Dendritic cell treated with granulocyte-macrophage colony-stimulating factor and Interleukin-4, amounts not matched to agents 40 ng/mL and 50 ng/mL, for 4 days (primary cell): ENCODE results near the gene PTPRN2.
"Not testable (repeated sequence)": the region's sequence is repeated elsewhere in the genome, so short reads cannot be mapped to it uniquely, and the experiment has no call there.

Experiments
- H3K27ac Mint-ChIP-seq: one replicate; pipeline ENCODE4 v1.8.0; 2022; ENCODE audit warnings: mild to moderate bottlenecking, mixed read lengths
- H3K27me3 Mint-ChIP-seq: one replicate; pipeline ENCODE4 v1.8.0; 2022; ENCODE audit warnings: mild to moderate bottlenecking, mixed read lengths
- H3K36me3 Mint-ChIP-seq: one replicate; pipeline ENCODE4 v1.8.0; 2022; ENCODE audit warnings: low read depth, mixed read lengths
- H3K4me1 Mint-ChIP-seq: one replicate; pipeline ENCODE4 v1.8.0; 2022; ENCODE audit warnings: low read depth, mixed read lengths
- H3K4me3 Mint-ChIP-seq: one replicate; pipeline ENCODE4 v1.8.0; 2022; ENCODE audit warnings: mild to moderate bottlenecking, moderate library complexity, mixed read lengths
- H3K9me3 Mint-ChIP-seq: one replicate; pipeline ENCODE4 v1.8.0; 2022; ENCODE audit warnings: mixed read lengths
- intact Hi-C: fragments of 100-400 bp; cut with micrococcal nuclease; formaldehyde crosslinking; loops from one replicate; pipeline ENCODE4 v1.15.0; 2022

The PTPRN2 gene

DNA sequence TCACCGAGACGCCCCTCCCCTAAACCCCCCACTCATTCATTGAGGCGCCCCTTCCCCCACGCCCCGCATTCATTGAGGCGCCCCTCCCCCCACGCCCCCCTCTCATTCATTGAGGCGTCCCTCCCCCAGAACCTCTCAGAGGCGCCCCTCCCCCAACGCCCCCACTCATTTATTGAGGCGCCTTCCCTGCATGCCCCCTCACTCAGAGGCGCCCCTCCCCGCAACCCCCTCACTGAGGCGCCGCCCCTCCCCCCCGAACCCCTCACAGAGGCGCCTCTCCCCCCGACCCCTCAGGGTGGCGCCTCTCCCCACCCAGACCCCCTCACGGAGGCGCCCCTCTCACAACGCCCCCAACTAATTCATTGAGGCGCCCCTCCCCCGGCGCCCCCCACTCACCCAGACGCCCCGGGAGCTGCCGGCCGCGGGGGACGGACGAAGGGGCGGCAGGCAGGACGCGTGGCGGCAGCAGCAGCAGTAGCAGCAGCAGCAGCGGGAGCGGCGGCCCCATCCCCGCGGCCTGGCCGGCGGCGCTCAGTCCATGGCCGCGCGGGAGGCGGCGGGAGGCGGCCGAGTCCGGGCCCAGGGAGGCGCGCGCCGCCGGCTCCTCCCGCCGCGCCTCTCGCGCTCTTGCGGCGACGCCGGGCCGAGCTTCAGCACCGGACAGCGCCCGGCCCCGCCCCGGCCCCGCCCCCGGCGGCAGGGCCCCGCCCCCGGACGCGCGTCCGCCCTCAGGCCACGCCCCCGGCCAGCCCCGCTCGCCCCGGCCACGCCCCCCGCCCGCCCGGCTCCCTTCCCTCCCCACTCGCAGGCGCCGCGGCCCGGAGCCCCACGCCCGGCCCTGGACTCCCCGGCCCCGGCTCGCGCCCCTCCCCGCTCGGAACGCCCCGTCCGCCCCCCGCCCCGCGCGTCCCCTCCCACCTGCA is at the start of gene PTPRN2:
PTPRN2 (minus strand) TSS at position 662 of the 923 bp plus-strand sequence.
- H3K27ac Mint-ChIP-seq = no peak within 1 kb of the TSS
- H3K27me3 Mint-ChIP-seq = peaks cover 60% of the 10 kb centered on the region
- intact Hi-C loops = no loop called here
- no peaks in the 10 kb centered on the region for H3K9me3 Mint-ChIP-seq
- H3K36me3 Mint-ChIP-seq = no peaks in the 10 kb centered on the region
- no peaks in the 10 kb centered on the region for H3K4me1 Mint-ChIP-seq
- H3K4me3 Mint-ChIP-seq = peak within 1 kb of the TSS; percentile 28

DNA sequence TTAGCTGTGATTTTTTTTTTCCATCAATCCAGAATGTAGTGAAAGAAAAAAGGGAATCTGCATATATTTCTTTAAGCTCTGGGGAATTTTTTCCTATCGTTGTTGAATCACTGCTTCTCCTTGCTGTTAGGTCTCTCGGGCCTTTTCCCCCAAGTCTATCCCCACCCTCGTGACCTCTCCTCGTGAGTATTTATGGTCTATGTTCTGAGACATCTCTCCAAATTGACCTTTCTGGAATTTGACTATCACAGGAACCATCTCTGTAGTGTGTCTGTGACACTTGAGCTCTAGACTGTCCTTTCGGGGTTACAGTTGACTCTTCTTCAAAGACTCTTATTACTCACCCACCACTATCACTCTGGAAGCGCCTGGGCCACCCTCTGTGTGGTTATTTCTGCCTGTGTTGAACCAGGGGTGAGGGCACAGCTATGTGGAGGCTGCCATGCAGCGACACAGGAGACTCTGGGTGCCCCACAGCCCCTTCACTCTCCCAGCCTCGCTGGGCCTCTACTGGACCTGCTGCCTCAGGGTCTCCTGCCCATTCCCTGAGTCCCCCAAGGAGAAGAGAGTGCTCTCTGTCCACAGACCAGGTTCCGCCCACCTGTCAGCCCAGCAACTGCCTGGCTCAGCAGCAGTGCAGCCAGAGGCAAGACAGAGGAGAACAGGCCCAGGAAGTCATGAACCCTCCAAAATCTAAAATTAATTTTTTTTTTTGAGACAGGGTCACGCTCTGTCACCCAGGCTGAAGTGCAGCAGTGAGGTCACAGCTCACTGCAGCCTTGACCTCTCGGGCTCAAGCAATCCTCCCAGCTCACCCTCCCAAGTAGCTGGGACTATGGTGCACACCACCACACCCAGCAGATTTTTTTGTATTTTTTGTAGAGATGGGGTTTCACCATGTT is 45.7 kb upstream of the PTPRN2 start:
- intact Hi-C loops = no loop called here
- peaks cover 44% of the 10 kb centered on the region for H3K36me3 Mint-ChIP-seq
- H3K4me3 Mint-ChIP-seq = no peak overlapping the region
- H3K9me3 Mint-ChIP-seq = no peaks in the 10 kb centered on the region
- peak overlapping the region; percentile 21 for H3K27ac Mint-ChIP-seq
- no peaks in the 10 kb centered on the region for H3K4me1 Mint-ChIP-seq
- H3K27me3 Mint-ChIP-seq = no peaks in the 10 kb centered on the region

DNA sequence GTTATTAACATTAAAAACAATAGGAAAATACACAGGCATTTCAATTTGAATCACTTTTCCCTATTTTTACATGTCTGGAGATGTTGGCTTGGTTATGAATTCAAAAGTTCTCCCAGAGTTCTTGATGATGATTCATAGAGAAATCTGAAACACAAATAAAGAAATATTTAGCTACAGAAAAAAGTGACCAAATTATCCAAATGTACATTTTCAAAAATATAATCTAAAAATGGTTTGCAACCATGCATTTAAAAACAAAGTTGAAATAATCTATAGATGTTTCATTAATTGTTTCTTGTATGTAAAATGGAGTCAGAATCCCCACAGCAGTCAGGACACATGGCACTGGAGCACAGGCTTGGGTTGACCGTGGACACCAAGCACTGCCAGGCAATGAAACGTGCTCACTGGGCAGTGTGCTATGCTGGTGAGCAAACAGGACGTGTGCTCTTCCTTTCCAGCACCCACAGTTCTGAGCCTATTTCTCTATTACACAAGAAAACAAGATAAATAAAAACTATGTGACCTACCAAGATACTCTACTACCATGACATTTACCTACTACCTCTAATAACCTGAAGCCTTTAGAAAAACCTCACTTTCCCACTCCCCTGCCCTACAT is 44.1 kb upstream of the PTPRN2 start:
- Mint-ChIP-seq H3K4me3 (no peak overlapping the region), H3K27me3 (no peaks in the 10 kb centered on the region), H3K4me1 (no peaks in the 10 kb centered on the region), H3K9me3 (no peaks in the 10 kb centered on the region), H3K27ac (no peak overlapping the region), H3K36me3 (peaks cover 27% of the 10 kb centered on the region)
- intact Hi-C loops = no loop called here

DNA sequence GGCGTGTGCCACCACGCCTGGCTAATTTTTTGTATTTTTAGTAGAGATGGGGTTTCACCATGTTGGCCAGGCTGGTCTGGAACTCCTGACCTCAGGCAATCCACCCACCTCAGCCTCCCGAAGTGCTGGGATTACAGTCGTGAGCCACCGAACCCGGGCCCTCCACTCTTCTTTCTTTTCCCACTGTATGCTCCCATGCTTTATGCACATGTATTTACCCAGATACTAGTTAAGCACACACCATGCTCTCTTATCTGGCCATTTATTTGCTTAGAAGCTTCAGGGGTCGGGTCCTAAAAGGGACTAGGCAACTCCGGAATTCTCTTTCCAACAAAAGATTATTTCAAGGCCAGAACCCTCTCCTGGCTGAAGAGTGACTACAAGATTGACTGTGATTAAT is 38.7 kb upstream of the PTPRN2 start:
- H3K4me1 Mint-ChIP-seq, H3K4me3 Mint-ChIP-seq, H3K27ac Mint-ChIP-seq, intact Hi-C loops, H3K9me3 Mint-ChIP-seq, H3K27me3 Mint-ChIP-seq: not testable (repeated sequence)
- peaks cover 19% of the 10 kb centered on the region for H3K36me3 Mint-ChIP-seq

DNA sequence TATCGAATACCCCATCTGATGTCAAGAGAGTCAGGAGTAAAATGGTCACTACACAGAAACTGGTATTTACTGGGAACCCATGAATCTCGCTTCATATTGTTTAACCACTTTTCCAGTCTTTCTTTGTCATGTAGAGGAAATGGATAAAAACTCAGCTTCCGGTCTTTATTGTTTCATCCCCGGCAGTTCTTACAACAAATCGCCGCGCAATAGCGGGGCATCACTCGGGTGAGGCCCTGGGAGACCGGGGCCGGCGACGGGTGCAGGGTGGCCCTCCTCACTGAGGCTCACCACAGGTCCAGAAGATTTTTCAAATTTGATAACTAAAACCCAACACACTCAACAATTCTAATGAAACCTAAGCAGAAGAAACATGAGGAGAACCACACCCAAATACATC is 35.6 kb upstream of the PTPRN2 start:
- H3K27me3 Mint-ChIP-seq = no peaks in the 10 kb centered on the region
- H3K9me3 Mint-ChIP-seq = no peaks in the 10 kb centered on the region
- H3K4me3 Mint-ChIP-seq = no peak overlapping the region
- H3K36me3 Mint-ChIP-seq = peaks cover 6% of the 10 kb centered on the region
- no peak overlapping the region for H3K27ac Mint-ChIP-seq
- intact Hi-C loops = no loop called here
- H3K4me1 Mint-ChIP-seq = no peaks in the 10 kb centered on the region

DNA sequence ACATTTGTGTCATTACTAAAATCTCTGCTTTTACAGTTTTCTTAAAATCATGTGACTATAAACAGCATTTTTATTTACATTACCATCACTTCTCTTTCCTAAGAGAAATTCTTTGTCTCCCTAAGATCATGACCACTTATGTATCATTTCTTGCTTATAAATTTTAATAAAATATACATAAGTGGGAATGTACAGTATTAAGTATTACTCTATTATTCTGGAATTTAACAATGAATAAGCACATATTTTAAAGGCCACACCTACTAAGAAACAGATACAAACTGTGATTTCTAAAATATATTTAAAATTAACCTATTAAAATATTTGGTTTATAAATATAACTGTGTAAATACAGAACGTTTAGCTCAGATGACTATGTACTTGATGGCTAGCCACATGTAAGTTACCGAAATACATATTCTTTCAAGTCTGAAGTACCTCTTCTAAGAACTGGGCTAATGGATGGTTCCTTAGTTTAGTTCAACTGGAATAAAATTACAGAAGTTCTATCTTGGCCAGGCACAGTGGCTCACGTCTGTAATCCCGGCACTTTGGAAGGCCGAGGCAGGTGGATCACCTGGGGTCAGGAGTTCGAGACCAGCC is 33.3 kb upstream of the PTPRN2 start:
- Mint-ChIP-seq H3K36me3 (peaks cover 6% of the 10 kb centered on the region), H3K4me1 (no peaks in the 10 kb centered on the region), H3K4me3 (no peak overlapping the region), H3K9me3 (no peaks in the 10 kb centered on the region), H3K27me3 (no peaks in the 10 kb centered on the region), H3K27ac (no peak overlapping the region)
- intact Hi-C loops = no loop called here

DNA sequence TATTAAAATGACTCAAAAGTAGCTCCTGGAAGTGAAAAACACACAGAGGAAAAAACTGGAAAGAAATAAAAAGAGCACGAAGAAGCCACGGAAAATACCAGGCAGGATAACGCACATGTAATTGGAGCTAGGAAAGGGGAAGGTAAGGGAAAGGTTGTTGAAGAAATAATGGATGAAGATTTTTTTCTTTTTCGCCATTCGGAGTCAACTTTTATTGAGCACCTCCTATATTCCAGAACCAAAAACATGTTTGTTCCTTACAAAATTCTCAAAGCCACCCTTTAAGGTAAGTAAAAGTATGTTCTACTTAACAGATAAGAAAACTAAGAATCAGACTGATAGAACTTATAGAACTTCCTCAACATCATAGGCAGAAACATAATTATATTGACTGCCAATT is 32.8 kb upstream of the PTPRN2 start:
- peaks cover 6% of the 10 kb centered on the region for H3K36me3 Mint-ChIP-seq
- H3K4me3 Mint-ChIP-seq = no peak overlapping the region

DNA sequence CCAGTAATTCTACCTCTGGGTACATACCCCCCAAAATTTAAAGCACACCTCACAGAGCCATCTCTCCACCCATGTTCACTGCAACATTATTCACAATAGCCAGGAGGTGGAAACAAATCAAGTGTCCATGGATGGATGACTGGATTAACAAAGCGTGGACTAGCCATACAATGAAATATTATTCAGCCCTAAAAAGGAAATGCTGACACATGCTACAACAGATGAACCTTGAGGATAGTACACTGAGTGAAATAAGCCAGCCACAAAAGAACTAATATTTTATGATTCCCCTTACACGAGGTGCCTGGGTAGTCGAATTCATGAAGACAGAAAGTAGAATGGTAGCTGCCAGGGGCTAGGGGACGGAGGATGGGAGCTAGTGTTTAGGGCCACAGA is 31.1 kb upstream of the PTPRN2 start:
- no peak overlapping the region for H3K27ac Mint-ChIP-seq
- H3K36me3 Mint-ChIP-seq = peaks cover 6% of the 10 kb centered on the region
- H3K9me3 Mint-ChIP-seq = no peaks in the 10 kb centered on the region
- no peaks in the 10 kb centered on the region for H3K4me1 Mint-ChIP-seq
- H3K27me3 Mint-ChIP-seq = no peaks in the 10 kb centered on the region
- H3K4me3 Mint-ChIP-seq = no peak overlapping the region
- intact Hi-C loops = no loop called here

More for the DNA sequence above, 32.8 kb upstream of the PTPRN2 start:
- Mint-ChIP-seq H3K27me3 (no peaks in the 10 kb centered on the region), H3K4me1 (no peaks in the 10 kb centered on the region), H3K9me3 (no peaks in the 10 kb centered on the region), H3K27ac (no peak overlapping the region)
- intact Hi-C loops = no loop called here

DNA sequence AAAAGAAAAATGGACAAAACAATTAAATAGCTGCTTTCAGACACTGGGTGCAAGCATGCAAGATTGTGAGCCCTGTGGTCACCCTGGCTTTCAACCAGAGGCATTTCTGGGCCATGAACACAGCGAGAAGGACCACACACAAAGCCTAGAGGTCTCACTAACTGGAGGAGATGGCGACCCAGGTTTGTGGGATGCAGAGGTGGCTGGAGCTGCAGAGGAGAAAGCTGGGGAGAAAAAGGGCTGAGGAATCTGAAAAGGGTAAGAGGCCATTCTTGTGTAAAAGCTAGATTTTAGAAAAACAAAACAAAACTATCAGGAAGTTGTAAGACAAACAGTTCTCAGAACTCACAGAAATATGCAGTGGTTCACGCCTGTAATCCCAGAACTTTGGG is 30.1 kb upstream of the PTPRN2 start:
- no peak overlapping the region for H3K27ac Mint-ChIP-seq
- H3K27me3 Mint-ChIP-seq = no peaks in the 10 kb centered on the region
- intact Hi-C loops = no loop called here
- no peaks in the 10 kb centered on the region for H3K9me3 Mint-ChIP-seq
- H3K4me3 Mint-ChIP-seq = no peak overlapping the region
- no peaks in the 10 kb centered on the region for H3K4me1 Mint-ChIP-seq
- peaks cover 6% of the 10 kb centered on the region for H3K36me3 Mint-ChIP-seq

DNA sequence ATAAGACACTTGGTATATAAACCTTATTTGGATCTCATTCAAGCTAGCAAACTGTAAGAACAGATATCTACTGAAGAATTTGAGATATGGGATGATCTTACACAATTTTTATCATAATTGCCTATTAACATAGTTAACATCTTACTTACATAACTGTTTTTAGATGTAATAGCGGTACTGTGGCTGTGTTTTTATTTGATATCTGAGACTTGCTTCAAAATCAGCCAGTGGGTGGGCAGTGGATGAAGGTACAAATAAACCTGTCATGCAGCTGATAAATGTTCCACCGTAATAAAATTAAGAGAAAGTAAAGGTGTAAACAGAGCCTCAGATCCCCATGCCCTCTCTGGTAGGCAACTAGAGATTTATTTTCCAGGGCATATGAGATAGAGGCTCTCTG is 28.4 kb upstream of the PTPRN2 start:
- Mint-ChIP-seq H3K27ac (no peak overlapping the region), H3K27me3 (no peaks in the 10 kb centered on the region), H3K36me3 (peaks cover 12% of the 10 kb centered on the region), H3K9me3 (no peaks in the 10 kb centered on the region), H3K4me3 (no peak overlapping the region), H3K4me1 (no peaks in the 10 kb centered on the region)
- intact Hi-C loops = no loop called here

DNA sequence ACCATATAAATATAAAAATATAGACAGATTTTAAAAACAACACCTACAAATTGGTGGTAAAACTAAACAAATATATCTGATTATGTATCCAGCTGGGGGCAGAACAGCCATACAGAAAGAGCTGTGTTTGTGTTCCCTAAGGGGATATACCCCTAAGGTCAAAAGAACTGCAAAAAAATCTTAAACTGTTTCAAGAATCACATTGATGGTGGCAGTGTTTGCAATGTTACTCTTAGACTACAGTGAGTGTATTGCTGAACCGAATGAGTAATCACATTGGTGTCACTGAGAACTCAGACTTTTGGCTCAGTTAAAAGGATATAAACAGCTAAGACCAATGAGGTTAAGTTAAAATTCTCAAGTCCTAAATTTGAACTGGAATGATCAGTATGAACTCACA is 27.1 kb upstream of the PTPRN2 start:
- H3K27me3 Mint-ChIP-seq = no peaks in the 10 kb centered on the region
- intact Hi-C loops = no loop called here
- H3K36me3 Mint-ChIP-seq = peaks cover 12% of the 10 kb centered on the region
- peaks cover 1% of the 10 kb centered on the region for H3K4me1 Mint-ChIP-seq
- peaks cover 1% of the 10 kb centered on the region for H3K9me3 Mint-ChIP-seq
- H3K27ac Mint-ChIP-seq = no peak overlapping the region
- H3K4me3 Mint-ChIP-seq = no peak overlapping the region

DNA sequence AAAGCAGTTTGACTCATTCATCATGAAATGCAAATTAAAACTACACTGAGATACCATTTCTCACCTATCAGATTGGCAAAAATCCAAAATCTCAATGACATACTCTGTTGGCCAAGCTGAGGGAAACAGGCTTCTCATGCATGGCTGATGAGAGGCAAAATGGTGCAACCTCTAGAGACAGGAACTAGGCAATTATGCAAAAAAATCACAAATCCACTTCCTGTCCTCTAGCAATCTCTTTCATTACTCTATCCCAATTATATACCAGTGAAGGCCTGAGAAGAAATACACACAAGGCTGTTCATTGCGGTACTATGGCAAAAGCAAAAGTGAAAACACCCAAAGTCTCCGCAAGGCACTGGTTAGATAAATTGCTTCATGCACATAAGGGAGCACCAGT is 25.9 kb upstream of the PTPRN2 start:
- Mint-ChIP-seq H3K36me3 (peaks cover 8% of the 10 kb centered on the region), H3K27ac (no peak overlapping the region), H3K9me3 (peaks cover 8% of the 10 kb centered on the region), H3K4me1 (peaks cover 9% of the 10 kb centered on the region), H3K4me3 (no peak overlapping the region), H3K27me3 (no peaks in the 10 kb centered on the region)
- intact Hi-C loops = no loop called here

DNA sequence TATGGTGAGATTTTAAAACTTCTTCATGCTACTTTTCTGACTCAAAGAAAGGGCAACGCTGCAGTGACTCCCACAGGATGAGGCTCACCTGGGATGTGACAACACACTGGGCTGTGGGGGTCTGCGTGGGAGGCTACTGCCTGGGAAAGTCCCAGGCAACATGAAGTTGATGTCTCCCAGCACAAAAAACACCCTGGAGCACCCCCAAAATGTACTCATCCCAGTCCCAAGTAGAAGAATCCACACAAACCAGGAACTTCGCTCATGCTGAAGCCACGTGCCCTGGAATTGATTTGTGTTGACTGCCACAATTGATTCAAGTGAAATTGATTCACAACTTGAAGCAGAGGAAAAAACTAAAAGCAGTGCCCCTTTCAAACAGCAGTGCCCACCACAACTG is 24.9 kb upstream of the PTPRN2 start:
- peaks cover 9% of the 10 kb centered on the region for H3K4me1 Mint-ChIP-seq
- H3K27me3 Mint-ChIP-seq = no peaks in the 10 kb centered on the region
- peaks cover 8% of the 10 kb centered on the region for H3K36me3 Mint-ChIP-seq
- peaks cover 8% of the 10 kb centered on the region for H3K9me3 Mint-ChIP-seq
- H3K27ac Mint-ChIP-seq = no peak overlapping the region
- H3K4me3 Mint-ChIP-seq = no peak overlapping the region
- intact Hi-C loops = no loop called here
